GM21619 (cell line): Measurements from ENCODE around the gene GNAZ.

Source experiments
- ATAC-seq: cut with Tn5 transposase; IDR thresholded peaks from one replicate; pipeline ENCODE4 v1.9.1; 2021; ENCODE audit not compliant: unreplicated experiment

Gene GNAZ

DNA sequence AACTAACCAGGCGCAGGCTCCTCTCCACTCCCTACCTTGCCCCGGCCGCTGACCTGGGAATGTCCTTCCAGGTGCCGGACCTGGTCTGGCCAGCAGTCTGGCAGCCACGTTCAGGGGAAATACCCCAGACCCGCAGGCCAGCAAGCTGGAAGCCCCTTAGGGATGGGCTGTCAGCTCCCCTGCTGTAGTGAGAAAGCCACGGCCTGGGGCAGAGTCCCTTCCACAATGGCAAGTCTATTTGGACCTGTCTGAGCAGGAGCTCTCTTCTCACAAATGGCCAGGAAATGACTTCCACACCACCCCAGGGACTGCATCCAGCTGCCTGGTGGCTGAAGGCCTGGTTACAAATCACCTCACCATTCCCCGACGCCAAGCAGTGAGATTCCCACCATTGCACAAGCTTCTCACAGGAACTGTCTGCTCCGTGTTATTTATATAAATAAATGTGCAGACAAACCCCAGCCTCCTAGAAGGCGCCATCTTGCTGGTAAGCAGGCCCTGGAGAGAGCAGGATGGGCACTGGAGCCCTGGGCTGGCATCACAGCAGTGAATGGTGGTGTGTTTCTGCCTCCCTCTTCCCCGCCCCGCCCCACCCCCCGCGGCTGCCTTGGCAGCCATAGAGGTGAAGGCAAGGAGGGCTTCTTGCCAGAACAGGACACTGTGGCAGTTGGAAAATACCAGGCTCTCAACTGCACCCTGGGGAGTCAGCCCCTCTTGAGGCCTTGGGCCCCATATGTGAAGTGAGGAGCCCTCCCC, 47.8 kb downstream of the GNAZ start:
- no peak for ATAC-seq

DNA sequence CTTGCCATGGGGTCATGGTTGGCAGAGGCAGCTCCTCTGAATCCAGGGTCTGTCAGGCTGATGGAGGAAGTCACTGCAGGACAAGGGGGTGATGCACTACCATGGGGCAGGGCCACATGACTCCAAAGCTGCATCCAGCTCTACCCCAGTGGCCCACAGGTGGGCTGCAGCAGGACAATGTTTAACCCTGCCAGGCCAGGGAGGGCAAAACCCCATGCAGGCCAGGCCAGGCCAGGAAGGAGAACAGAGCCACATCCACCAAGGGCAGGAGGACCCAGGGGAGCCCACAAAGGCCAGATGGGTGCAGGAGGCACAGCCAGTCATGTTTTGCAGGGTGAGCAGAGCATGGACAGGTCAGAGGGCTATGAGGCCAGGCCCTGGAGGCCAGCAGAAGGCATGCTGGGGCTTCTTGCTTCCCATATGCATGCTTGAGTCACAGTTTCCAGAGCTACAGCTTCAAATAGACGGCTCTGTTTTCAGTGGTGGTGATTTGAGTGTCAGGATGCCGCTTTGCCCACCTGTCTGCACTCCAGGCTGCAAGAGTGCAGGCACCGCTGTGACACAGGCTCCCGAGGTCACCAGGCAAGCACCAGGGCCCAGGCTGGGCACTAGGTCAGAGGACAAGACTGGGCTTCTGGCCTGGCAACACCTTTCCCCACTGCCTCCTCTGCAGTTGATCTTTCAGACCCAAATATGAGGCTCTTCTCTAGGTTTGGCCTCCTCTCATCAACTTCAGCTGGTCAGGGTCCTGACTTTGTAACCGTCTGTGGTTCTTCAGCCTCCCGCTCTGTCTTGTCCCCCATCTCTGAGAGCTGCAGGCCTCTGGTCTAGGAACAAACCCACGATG, 48.6 kb downstream of the GNAZ start:
- no peak for ATAC-seq

DNA sequence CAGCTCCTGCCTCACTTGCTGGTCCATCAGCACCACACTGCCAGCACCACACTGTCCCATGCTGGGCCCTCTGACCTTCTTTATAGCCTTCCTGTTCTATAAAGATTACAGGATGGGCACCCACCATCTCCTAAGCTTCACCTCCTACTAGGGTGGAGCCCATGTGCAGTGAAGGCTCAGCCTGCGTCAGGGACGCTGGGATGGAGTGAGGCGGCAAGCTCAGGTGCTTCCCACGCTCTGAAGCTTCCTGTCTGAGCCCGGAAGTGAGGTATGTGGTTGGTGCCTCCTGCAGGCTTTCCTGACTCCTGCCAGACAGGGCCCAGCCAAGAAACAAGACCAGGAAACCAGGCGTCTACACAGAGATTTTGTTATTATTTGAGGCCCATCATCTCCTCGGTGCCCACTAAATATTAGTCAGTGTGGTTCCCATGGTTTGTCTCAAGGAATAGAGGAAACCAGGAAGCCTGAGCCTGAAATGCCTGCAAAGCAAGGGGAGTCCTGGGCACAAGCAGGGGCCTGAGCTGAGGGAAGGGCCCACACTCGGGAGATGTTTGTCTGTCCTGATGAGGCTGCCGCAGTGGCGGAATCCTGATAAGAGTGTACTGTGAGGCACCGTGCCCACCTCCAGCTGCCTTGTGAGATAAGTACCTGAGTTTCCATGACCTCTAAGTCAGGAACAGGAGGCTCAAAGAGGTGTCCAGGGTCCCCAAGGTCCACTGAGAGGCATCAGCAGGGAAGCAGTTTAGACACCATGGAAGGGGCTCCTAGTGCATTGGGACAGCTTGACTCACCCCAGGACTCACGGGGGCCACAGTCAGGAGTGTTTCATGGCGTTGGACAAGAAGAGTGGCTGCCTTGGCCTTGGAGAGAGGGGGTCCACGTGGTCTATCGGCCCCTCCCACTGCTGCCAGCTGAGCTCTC, 49.4 kb downstream of the GNAZ start:
- no peak for ATAC-seq

DNA sequence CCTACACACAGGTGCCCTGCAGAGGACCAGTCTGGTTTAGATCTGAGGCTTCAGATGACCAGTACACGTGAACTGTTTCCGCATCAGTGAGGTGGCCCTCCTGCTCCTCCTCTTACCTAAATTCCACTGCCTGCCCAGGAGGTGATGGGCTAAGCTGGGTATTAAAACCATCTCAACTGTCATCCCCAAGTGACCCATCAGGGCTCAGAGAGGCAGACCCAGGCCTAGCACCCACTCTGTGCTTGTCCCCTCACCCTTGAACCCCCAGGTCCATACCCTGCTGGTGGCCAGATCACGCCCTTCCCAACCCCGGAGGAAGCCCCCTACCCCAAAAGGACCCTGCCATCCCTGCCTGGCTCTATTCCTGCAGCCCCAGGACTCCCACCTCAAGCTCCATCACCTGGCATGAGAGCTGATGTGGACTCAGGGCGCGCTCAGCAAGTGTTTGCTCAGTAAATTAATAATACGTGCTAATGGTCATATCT, 50.1 kb downstream of the GNAZ start:
- no peak for ATAC-seq

DNA sequence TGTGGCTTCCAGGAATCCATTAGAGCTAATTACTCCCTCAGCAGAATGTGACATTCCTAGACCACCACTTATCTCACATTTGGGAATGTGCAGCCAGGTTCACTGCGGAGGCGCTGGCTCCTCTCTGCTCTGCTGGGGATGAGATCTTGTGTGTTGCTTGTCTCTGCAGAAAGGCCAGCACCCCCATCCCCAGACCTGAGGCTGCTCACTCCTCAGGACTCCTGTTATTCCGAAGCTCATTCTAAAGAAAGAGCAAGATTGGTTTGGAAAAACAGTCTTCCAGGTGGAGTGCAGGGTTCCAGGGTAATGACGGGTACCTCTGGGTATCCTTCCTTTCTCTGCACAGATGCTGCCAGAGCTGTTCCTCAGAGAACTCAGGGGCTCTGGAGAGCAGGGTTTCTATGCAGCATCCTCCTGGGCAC, 50.7 kb downstream of the GNAZ start:
- ATAC-seq = no peak

DNA sequence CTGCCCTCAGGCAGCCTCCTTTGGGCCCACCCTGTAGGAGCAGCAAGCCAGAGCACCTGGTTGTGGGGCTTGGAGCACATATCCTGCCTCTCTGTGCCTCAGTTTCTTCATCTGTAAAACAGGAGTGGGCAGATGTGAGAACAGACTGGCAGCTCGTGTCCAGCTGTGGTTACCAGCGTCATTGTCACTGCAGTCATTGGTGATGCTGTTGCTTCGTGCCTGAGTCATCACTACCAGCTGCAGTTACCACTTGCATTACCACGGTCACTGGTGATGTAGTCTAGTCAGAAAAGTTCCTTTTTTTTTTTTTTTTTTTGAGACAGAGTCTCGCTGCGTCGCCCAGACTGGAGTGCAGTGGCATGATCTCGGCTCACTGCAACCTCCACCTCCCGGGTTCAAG, 51.1 kb downstream of the GNAZ start:
- no peak for ATAC-seq

DNA sequence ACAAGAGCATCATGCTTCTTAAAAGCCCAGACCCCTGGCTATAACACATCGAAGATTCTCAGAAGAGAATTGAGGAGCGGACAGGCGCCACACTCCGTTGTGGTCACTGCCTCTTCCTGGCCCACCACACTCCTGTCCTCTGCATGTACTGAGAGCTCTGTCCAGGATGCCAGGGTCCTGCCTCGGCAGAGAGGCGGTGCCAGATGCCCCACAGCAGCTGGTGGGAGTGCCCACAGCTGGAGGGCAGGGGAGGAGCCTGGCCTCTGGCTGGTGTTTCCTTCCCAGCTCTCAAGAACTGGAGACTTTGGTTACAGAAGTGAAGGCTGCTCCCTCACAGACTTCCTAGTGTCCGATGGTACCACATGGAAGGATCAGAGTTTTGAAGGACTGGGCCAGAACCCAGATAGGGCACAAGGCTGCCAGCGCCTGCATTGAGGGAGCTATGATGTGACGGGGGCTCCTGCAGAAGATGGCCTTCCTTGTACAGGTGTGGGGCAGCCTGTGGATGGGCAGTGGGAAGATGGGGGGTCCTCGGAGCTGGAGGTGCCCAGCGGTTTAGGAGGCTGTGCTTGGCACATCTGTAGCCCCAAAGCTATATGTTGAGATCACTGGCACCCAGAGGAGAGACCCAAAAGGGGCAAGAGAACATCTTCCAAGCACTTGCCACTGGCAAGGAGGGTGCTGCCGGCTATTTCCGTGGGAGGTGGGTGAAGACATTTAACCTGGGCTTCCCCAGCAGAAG, 52.1 kb downstream of the GNAZ start:
- ATAC-seq = no peak

DNA sequence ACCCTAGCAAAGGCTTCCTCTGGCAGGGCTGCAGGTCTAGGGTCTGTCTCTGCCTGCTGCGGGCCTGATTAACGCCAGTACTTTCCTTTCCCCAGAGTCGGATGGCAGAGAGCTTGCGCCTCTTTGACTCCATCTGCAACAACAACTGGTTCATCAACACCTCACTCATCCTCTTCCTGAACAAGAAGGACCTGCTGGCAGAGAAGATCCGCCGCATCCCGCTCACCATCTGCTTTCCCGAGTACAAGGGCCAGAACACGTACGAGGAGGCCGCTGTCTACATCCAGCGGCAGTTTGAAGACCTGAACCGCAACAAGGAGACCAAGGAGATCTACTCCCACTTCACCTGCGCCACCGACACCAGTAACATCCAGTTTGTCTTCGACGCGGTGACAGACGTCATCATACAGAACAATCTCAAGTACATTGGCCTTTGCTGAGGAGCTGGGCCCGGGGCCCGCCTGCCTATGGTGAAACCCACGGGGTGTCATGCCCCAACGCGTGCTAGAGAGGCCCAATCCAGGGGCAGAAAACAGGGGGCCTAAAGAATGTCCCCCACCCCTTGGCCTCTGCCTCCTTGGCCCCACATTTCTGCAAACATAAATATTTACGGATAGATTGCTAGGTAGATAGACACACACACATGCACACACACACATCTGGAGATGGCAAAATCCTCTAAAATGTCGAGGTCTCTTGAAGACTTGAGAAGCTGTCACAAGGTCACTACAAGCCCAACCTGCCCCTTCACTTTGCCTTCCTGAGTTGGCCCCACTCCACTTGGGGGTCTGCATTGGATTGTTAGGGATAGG, 52.9 kb downstream of the GNAZ start:
- ATAC-seq = no peak

DNA sequence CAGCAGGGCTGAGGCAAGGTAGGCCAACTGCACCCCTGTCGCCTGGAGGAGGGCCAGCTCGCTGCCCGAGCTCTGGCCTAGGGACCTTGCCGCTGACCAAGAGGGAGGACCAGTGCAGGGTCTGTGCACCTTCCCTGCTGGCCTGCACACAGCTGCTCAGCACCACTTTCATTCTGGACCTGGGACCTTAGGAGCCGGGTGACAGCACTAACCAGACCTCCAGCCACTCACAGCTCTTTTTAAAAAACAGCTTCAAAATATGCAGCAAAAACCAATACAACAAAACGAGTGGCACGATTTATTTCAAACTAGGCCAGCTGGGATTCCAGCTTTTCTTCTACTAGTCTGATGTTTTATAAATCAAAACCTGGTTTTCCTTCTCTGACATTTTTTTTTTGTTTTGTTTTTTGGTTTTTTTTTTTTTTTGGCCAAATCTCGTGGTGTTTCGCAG, 53.5 kb downstream of the GNAZ start:
- ATAC-seq = no peak

DNA sequence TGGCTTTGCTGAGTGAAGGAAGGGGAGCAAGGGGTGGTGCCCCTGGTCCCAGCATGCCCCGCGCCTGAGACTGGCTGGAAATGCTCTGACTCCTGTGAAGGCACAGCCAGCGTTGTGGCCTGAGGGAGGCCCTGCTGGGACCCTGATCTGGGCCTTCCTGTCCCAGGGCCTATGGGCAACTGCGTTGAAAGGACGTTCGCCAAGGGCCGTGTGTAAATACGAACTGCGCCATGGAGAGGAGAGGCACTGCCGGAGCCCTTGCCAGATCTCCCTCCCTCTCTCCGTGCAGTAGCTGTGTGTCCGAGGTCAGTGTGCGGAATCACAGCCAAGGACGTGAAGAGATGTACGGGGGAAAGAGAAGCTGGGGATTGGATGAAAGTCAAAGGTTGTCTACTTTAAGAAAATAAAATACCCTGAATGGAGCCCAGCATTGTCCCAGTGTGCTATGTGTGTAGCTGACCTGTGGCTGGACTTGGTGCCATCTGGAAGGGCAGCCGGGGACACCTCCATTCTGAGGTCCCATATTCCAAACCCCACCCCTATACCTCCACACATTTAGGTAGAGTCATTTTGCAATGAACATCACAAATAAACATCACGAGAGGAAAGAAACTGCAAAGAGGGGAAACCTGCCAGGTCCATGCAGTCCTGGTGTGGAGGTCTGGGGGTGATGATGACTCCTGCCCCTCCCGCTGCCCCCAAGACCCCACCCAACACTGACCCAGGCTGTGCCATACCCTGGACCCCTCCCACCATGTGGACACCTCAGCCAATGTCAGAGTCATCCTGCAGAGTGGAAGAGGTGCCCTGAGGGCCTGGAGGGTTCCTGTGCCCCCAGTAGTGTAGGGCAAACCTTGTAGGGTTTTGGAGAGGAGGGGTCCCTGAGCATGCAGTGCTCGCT, 54.5 kb downstream of the GNAZ start:
- ATAC-seq = no peak

DNA sequence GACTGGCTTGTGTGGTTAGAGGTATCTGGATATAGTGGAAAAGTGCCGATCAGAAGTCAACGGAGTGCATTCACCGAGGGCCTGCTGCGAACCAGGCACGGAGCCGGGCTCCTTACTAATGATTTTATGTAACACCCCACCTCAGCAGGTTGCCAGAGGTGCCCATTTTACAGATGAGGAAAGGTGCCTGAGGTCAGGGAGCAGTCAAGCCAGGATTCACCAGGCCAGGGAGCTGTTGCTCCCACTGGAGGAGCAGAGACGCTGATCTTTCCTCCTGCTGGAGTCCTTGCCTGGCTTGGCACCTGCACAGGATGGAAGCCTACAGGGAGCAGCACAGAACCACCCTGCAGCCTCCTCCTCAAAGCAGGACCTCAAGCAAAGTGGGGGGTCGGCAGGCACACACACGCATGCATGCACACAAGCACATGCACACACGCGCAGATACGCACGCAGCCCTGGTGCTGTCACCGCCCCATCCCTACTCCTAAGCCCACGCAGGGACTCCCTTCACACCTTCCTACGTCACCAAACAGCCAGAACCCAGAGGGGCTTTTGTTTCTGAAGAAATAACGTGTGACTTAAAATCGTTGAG, 55.3 kb downstream of the GNAZ start:
- no peak for ATAC-seq

DNA sequence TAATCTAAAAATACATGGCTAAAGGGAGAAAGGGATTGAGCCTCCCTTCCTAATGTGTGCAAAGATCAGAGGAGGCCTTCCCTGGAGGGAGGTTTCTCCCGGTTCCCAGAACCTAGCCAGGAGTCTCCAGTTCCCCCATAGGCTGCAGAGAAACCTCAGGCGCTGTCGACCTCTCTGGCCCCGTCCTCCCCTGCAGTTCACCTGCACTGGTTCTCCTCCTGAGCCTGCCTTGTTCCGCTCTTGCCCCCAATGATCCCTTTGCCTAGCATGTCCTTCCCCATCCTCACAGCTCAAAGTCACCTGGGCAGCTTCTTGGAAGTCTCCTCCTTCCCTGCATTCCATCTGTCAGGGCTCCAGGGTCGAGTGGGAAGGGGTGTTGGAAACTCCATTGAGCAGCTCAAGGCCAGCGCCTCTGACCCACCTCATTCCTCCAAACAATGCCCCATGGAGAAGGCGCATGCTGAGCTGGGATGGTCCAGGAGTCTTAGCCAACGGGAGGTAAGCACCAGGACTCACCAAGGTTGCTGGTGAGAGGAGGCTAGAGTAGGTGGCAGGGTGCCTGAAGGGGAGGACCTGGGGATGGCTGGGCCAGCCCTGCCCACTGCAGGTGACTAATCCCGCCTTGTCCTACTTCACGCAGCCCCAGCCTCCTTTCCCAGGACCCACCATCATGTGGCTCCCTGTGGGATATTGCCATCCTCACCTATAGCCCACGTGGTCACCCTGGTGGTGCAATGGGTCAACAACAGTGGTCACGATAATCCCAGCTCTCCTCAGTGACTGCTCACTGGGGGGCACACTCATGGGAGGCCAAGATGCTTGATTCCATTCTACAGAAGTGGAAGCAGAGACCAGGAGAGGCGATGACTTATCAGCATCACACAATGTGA, 56.1 kb downstream of the GNAZ start:
- no peak for ATAC-seq

DNA sequence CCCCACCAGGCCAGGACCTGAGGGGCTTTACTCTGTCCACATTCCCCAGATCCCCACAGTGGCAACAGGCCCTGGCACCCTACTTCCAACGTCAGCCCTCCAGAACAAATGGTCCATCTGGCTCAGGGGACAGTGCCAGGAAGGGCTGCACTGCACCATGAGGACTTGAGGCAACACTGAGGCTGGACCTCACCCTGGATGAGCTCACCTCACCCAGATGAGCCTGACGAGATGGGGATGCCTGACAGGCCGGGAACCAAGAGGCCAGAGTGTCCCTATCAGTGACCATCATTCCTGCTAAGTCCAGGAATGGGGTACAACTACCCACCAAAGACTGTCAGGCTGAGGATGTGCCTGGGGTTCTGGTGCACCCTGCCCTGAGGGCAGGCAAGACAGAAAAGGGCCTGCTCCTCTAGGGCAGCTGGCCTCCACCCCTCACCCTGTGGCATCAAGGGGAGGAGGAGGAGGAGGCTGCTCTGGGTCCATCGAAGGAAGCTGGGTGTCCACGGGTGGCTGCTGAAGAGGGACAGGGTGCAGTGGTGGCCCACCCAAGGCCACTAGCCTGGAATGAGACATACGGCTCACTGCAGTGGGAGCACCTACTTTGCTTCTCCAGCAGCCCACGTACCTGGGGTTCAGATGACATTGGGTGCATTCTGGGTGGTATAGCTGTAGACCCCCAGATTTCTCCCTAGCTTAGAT, 56.9 kb downstream of the GNAZ start:
- ATAC-seq = no peak

DNA sequence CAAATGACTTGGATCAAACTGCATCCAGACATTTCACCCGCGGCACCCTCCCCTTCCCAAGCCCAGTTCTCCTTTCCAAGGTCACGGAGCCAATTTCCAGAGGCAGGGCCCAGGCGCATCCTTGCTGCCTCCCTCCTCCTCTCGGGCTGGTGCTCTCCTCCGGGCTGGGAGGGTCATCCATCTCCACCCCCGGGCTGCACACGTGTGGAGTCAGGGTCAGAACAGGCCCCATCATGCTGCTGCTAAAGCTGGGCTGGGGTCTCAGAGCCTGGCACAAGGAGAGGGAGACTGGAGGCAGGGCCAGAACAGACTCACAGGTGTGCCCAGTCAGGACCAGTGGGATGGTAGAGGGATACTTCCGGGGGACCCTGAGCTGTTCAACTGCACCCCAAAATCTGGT, 57.5 kb downstream of the GNAZ start:
- no peak for ATAC-seq

DNA sequence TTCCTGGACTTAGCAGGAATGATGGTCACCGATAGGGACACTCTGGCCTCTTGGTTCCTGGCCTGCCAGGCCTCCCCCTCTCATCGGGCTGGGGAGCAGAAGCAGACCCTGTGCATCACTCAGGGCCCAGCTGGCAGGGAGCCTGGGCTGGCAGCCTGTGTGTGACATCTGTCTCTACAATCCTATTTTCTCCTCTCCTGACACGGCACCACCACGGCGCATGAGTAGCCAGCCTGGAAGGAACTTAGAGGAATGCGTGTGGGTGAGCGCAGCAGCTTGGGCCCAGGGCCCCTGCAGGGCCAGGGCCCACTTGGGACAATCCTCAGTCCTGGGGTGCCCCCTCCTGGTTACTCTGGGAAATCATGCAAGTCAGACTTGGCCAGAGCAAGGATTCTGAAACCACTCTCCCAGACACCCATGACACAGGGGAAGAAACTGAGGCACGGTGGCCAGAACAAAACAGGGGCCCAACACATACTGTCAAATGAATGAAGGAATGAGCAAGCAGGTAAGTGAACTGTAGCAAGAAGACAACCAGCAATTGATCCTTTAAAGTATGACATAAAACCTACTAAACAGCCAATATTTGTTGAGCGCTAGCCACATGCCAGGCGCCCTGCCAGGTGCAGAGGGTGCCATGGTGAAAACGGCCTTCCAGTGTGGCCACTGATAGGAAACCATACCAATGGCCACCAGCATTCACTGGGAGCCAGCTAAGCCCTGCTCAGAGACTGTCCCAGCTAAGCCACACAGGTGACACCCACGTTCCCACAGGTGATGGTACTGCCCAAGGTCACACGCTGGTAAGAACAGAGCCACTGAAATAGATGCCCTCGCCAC, 58.2 kb downstream of the GNAZ start:
- ATAC-seq = no peak

DNA sequence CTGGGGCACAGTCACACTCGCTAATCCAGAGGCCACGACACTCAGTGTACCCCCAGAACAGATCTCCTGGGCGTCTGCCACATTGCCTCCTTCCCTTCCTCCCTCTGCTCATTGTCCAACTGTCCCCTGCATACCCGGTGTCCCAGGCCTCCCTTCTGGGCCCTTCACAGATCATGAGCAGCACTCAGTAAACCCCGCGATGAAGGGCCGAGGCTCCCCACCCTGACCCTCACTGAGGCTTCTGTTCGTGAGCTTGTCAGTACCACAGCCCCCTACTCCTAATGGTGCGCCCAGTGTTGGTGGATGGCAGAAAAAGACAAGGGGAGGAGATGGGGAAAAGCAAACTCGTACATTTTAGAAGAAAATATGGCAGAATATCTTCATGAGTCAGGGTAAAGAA, 58.8 kb downstream of the GNAZ start:
- ATAC-seq = no peak
